HUDEP-2 (cell line): ENCODE data around the gene USH1G.
A peak's percentile ranks its signal among the peaks of the same experiment; 100 is the strongest.
"Not testable (repeated sequence)": the region's sequence is repeated elsewhere in the genome, so short reads cannot be mapped to it uniquely, and the experiment has no call there.

ENCODE experiments used
- DNase-seq, 76 experiments: peaks; one replicate each; lab custom pipeline; 2025; ENCODE audit not compliant: unreplicated experiment in 76 of 76; lab: John Stamatoyannopoulos, UW

Gene USH1G

GRCh38 chr17:74922694-74923537 is at the start of gene USH1G:
Gene USH1G (minus strand): TSS chr17:74923255. CDS start chr17:74923073, 182 bp downstream.
- peak in 11 of 76 experiments; percentile 14 to 54 (median 37) for DNase-seq

GRCh38 chr17:74972107-74972972 is 49.3 kb upstream of the USH1G start, which contains the start of gene HID1:
Gene HID1 (minus strand): TSS chr17:74972759. CDS start chr17:74972656, 103 bp downstream.
- DNase-seq, result peak in 19 of 76 experiments; percentile 2 to 55 (median 23)

- DNase-seq, result no peak
These were observed 48.7 kb upstream of the USH1G start for GRCh38 chr17:74971842-74972106.

- no peak for DNase-seq
These were observed 48.2 kb upstream of the USH1G start for GRCh38 chr17:74971069-74971841.

GRCh38 chr17:74970395-74970794 is 47.3 kb upstream of the USH1G start:
- no peak for DNase-seq

GRCh38 chr17:74969501-74969900 is 46.4 kb upstream of the USH1G start:
- not testable (repeated sequence) for DNase-seq

- DNase-seq, result no peak
These were observed 45.3 kb upstream of the USH1G start for GRCh38 chr17:74968361-74968780.

GRCh38 chr17:74964988-74965622 is 42.0 kb upstream of the USH1G start:
- DNase-seq, result no peak

GRCh38 chr17:74964246-74964761 is 41.2 kb upstream of the USH1G start:
- no peak for DNase-seq

- no peak for DNase-seq
These were observed 40.6 kb upstream of the USH1G start for GRCh38 chr17:74963656-74964055.

GRCh38 chr17:74962622-74963394 is 39.8 kb upstream of the USH1G start:
- DNase-seq, result no peak

- DNase-seq, result peak in 73 of 76 experiments; percentile 9 to 94 (median 67)
These were observed 38.7 kb upstream of the USH1G start for GRCh38 chr17:74961657-74962350.

- peak in 71 of 76 experiments; percentile 9 to 89 (median 66) for DNase-seq
These were observed 37.7 kb upstream of the USH1G start for GRCh38 chr17:74960570-74961342.

- DNase-seq, result peak in 1 of 76 experiments; percentile 12
These were observed 36.9 kb upstream of the USH1G start for GRCh38 chr17:74959826-74960515.

GRCh38 chr17:74957935-74958740 is 35.1 kb upstream of the USH1G start:
- peak in 64 of 76 experiments; percentile 5 to 81 (median 54) for DNase-seq

GRCh38 chr17:74956093-74956492 is 33.0 kb upstream of the USH1G start:
- no peak for DNase-seq
